ENCODE measurements around the gene ATF7IP.
A peak's percentile ranks its signal among the peaks of the same experiment; 100 is the strongest.
"Not testable (repeated sequence)": the region's sequence is repeated elsewhere in the genome, so short reads cannot be mapped to it uniquely, and the experiment has no call there.

Gene ATF7IP

GRCh38 chr12:14365294-14366208 lies at the start of gene ATF7IP:
Gene ATF7IP, plus strand, starts transcription at chr12:14365682. Its CDS starts 58,234 bp downstream, at chr12:14423916.
- Mint-ChIP-seq H3K4me1 (peaks cover 18% of the 10 kb centered on the region), H3K27ac (peak within 1 kb of the TSS; percentile 93), H3K4me3 (peak within 1 kb of the TSS; percentile 85), H3K27me3 (no peaks in the 10 kb centered on the region), H3K9me3 (peaks cover 4% of the 10 kb centered on the region), H3K36me3 (peaks cover 20% of the 10 kb centered on the region)
- peak; percentile 92 to 97 for DNase-seq (ENCODE audit: low spot score in 2 of 2)
- peak; percentile 70 for ATAC-seq (ENCODE audit: low read depth)

GRCh38 chr12:14317362-14318146 lies 47.9 kb upstream of the ATF7IP start:
- DNase-seq (ENCODE audit: low spot score in 2 of 2) (no peak), ATAC-seq (ENCODE audit: low read depth) (no peak)
- Mint-ChIP-seq H3K9me3 (peaks cover 8% of the 10 kb centered on the region), H3K36me3 (peaks cover 6% of the 10 kb centered on the region), H3K4me1 (peaks cover 15% of the 10 kb centered on the region), H3K4me3 (no peak overlapping the region), H3K27ac (no peak overlapping the region), H3K27me3 (no peaks in the 10 kb centered on the region)

GRCh38 chr12:14319704-14320427 lies 45.6 kb upstream of the ATF7IP start:
- H3K4me3 Mint-ChIP-seq; ATAC-seq (ENCODE audit: low read depth); H3K27me3 Mint-ChIP-seq; H3K36me3 Mint-ChIP-seq; H3K9me3 Mint-ChIP-seq; DNase-seq (ENCODE audit: low spot score in 2 of 2); H3K27ac Mint-ChIP-seq: not testable (repeated sequence)
- peaks cover 14% of the 10 kb centered on the region for H3K4me1 Mint-ChIP-seq

GRCh38 chr12:14322403-14322802 lies 43.1 kb upstream of the ATF7IP start:
- peaks cover 12% of the 10 kb centered on the region for H3K4me1 Mint-ChIP-seq
- no peaks in the 10 kb centered on the region for H3K27me3 Mint-ChIP-seq
- H3K27ac Mint-ChIP-seq, result no peak overlapping the region
- H3K36me3 Mint-ChIP-seq, result peaks cover 2% of the 10 kb centered on the region
- DNase-seq (ENCODE audit: low spot score in 2 of 2), result no peak
- ATAC-seq (ENCODE audit: low read depth), result no peak
- no peaks in the 10 kb centered on the region for H3K9me3 Mint-ChIP-seq
- H3K4me3 Mint-ChIP-seq, result no peak overlapping the region

- no peaks in the 10 kb centered on the region for H3K9me3 Mint-ChIP-seq
- H3K36me3 Mint-ChIP-seq, result peaks cover 2% of the 10 kb centered on the region
- ATAC-seq (ENCODE audit: low read depth) (no peak), DNase-seq (ENCODE audit: low spot score in 2 of 2) (no peak)
- H3K4me3 Mint-ChIP-seq, result no peak overlapping the region
- peaks cover 14% of the 10 kb centered on the region for H3K4me1 Mint-ChIP-seq
- H3K27ac Mint-ChIP-seq, result no peak overlapping the region
- no peaks in the 10 kb centered on the region for H3K27me3 Mint-ChIP-seq
Observed at GRCh38 chr12:14325716-14326343, 39.7 kb upstream of the ATF7IP start.

- H3K27me3 Mint-ChIP-seq, result no peaks in the 10 kb centered on the region
- no peaks in the 10 kb centered on the region for H3K9me3 Mint-ChIP-seq
- H3K4me1 Mint-ChIP-seq, result peaks cover 16% of the 10 kb centered on the region
- H3K36me3 Mint-ChIP-seq, result peaks cover 2% of the 10 kb centered on the region
- no peak overlapping the region for H3K4me3 Mint-ChIP-seq
- no peak for ATAC-seq (ENCODE audit: low read depth)
- no peak for DNase-seq (ENCODE audit: low spot score in 2 of 2)
- no peak overlapping the region for H3K27ac Mint-ChIP-seq
Observed at GRCh38 chr12:14326699-14327098, 38.8 kb upstream of the ATF7IP start.

- Mint-ChIP-seq H3K27ac (no peak overlapping the region), H3K9me3 (no peaks in the 10 kb centered on the region), H3K4me3 (no peak overlapping the region), H3K27me3 (no peaks in the 10 kb centered on the region), H3K36me3 (peaks cover 2% of the 10 kb centered on the region), H3K4me1 (peaks cover 8% of the 10 kb centered on the region)
- no peak for DNase-seq (ENCODE audit: low spot score in 2 of 2)
- no peak for ATAC-seq (ENCODE audit: low read depth)
Observed at GRCh38 chr12:14327711-14328110, 37.8 kb upstream of the ATF7IP start.

- DNase-seq (ENCODE audit: low spot score in 2 of 2) (no peak), ATAC-seq (ENCODE audit: low read depth) (no peak)
- Mint-ChIP-seq H3K27me3 (no peaks in the 10 kb centered on the region), H3K4me1 (peaks cover 5% of the 10 kb centered on the region), H3K9me3 (peaks cover 3% of the 10 kb centered on the region), H3K4me3 (no peak overlapping the region), H3K36me3 (peaks cover 8% of the 10 kb centered on the region), H3K27ac (no peak overlapping the region)
Observed at GRCh38 chr12:14332482-14332881, 33.0 kb upstream of the ATF7IP start.

- Mint-ChIP-seq H3K9me3 (peaks cover 20% of the 10 kb centered on the region), H3K36me3 (peaks cover 20% of the 10 kb centered on the region)
Observed at GRCh38 chr12:14340371-14340770, 25.1 kb upstream of the ATF7IP start.

GRCh38 chr12:14351524-14351923 lies 14.0 kb upstream of the ATF7IP start:
- not testable (repeated sequence) for H3K27ac Mint-ChIP-seq; ATAC-seq (ENCODE audit: low read depth); H3K27me3 Mint-ChIP-seq; H3K4me3 Mint-ChIP-seq; H3K4me1 Mint-ChIP-seq; DNase-seq (ENCODE audit: low spot score in 2 of 2)
- Mint-ChIP-seq H3K36me3 (peaks cover 21% of the 10 kb centered on the region), H3K9me3 (peaks cover 20% of the 10 kb centered on the region)

More at GRCh38 chr12:14340371-14340770, 25.1 kb upstream of the ATF7IP start:
- no peaks in the 10 kb centered on the region for H3K4me1 Mint-ChIP-seq
- ATAC-seq (ENCODE audit: low read depth) (no peak), DNase-seq (ENCODE audit: low spot score in 2 of 2) (no peak)
- no peaks in the 10 kb centered on the region for H3K27me3 Mint-ChIP-seq
- no peak overlapping the region for H3K4me3 Mint-ChIP-seq
- H3K27ac Mint-ChIP-seq, result no peak overlapping the region

- not testable (repeated sequence) for H3K27ac Mint-ChIP-seq; H3K27me3 Mint-ChIP-seq; H3K4me3 Mint-ChIP-seq; ATAC-seq (ENCODE audit: low read depth); DNase-seq (ENCODE audit: low spot score in 2 of 2); H3K4me1 Mint-ChIP-seq
- H3K9me3 Mint-ChIP-seq, result peaks cover 20% of the 10 kb centered on the region
- H3K36me3 Mint-ChIP-seq, result peaks cover 21% of the 10 kb centered on the region
Observed at GRCh38 chr12:14352066-14352465, 13.4 kb upstream of the ATF7IP start.

- not testable (repeated sequence) for ATAC-seq (ENCODE audit: low read depth); H3K27ac Mint-ChIP-seq; H3K27me3 Mint-ChIP-seq; DNase-seq (ENCODE audit: low spot score in 2 of 2); H3K4me1 Mint-ChIP-seq; H3K4me3 Mint-ChIP-seq
- Mint-ChIP-seq H3K9me3 (peaks cover 17% of the 10 kb centered on the region), H3K36me3 (peaks cover 19% of the 10 kb centered on the region)
Observed at GRCh38 chr12:14354665-14355064, 10.8 kb upstream of the ATF7IP start.

- Mint-ChIP-seq H3K27ac (no peak overlapping the region), H3K4me3 (no peak overlapping the region), H3K9me3 (peaks cover 8% of the 10 kb centered on the region), H3K4me1 (peaks cover under 1% of the 10 kb centered on the region), H3K27me3 (no peaks in the 10 kb centered on the region), H3K36me3 (peaks cover 10% of the 10 kb centered on the region)
- ATAC-seq (ENCODE audit: low read depth) (no peak), DNase-seq (ENCODE audit: low spot score in 2 of 2) (no peak)
Observed at GRCh38 chr12:14356147-14356546, 9.3 kb upstream of the ATF7IP start.

Data from memory B cell (primary cell).